HEK293 (cell line): ENCODE measurements around the gene FAM216A.
A peak's percentile ranks its signal among the peaks of the same experiment; 100 is the strongest.

Experiments
- BCL11A ChIP-seq: fragments of 450-650 bp; formaldehyde crosslinking; IDR thresholded peaks from 2 replicates; pipeline ENCODE4 v1.5.1; 2016; ENCODE audit warnings: low read depth, missing biosample characterization, missing genetic modification characterization
- CTCF ChIP-seq: fragments of 450-650 bp; formaldehyde crosslinking; IDR thresholded peaks from 2 replicates; pipeline ENCODE4 v1.5.1; 2016; ENCODE audit warnings: missing biosample characterization, missing genetic modification characterization
- INSM2 ChIP-seq: fragments of 450-650 bp; formaldehyde crosslinking; IDR thresholded peaks from 2 replicates; pipeline ENCODE4 v1.5.1; 2016; ENCODE audit warnings: missing biosample characterization, missing genetic modification characterization
- KLF1 ChIP-seq: fragments of 450-650 bp; formaldehyde crosslinking; IDR thresholded peaks from 2 replicates; pipeline ENCODE4 v1.5.1; 2016; ENCODE audit warnings: missing biosample characterization, missing genetic modification characterization
- KLF10 ChIP-seq: fragments of 450-650 bp; IDR thresholded peaks from 2 replicates; pipeline ENCODE4 v1.5.1; 2018; ENCODE audit warnings: missing biosample characterization, mild to moderate bottlenecking, missing genetic modification characterization
- PRDM4 ChIP-seq: fragments of 450-650 bp; formaldehyde crosslinking; IDR thresholded peaks from 2 replicates; pipeline ENCODE4 v1.5.1; 2017; ENCODE audit warnings: missing biosample characterization, missing genetic modification characterization
- RBAK ChIP-seq: fragments of 450-650 bp; formaldehyde crosslinking; IDR thresholded peaks from 2 replicates; pipeline ENCODE4 v1.5.1; 2016; ENCODE audit warnings: missing biosample characterization, missing genetic modification characterization
- SCRT2 ChIP-seq: fragments of 450-650 bp; formaldehyde crosslinking; IDR thresholded peaks from 2 replicates; pipeline ENCODE4 v1.5.1; 2016; ENCODE audit warnings: missing biosample characterization, missing genetic modification characterization
- ZBTB20 ChIP-seq: fragments of 450-650 bp; formaldehyde crosslinking; IDR thresholded peaks from 2 replicates; pipeline ENCODE4 v1.5.1; 2016; ENCODE audit warnings: missing biosample characterization, missing genetic modification characterization
- ZBTB8A ChIP-seq: fragments of 450-650 bp; formaldehyde crosslinking; IDR thresholded peaks from 2 replicates; pipeline ENCODE4 v1.5.1; 2016; ENCODE audit warnings: missing biosample characterization, missing genetic modification characterization
- ZFP41 ChIP-seq: fragments of 450-650 bp; formaldehyde crosslinking; IDR thresholded peaks from 2 replicates; pipeline ENCODE4 v1.5.1; 2016; ENCODE audit warnings: missing biosample characterization, missing genetic modification characterization, borderline replicate concordance
- ZNF148 ChIP-seq: fragments of 450-650 bp; formaldehyde crosslinking; IDR thresholded peaks from 2 replicates; pipeline ENCODE4 v1.5.0; 2017; ENCODE audit warnings: missing biosample characterization, missing genetic modification characterization, borderline replicate concordance
- ZNF18 ChIP-seq: fragments of 450-650 bp; formaldehyde crosslinking; IDR thresholded peaks from 2 replicates; pipeline ENCODE4 v1.5.1; 2016; ENCODE audit warnings: missing biosample characterization, missing genetic modification characterization
- ZNF184 ChIP-seq: fragments of 450-650 bp; IDR thresholded peaks from 2 replicates; pipeline ENCODE4 v1.5.1; 2018; ENCODE audit warnings: missing biosample characterization, mild to moderate bottlenecking, missing genetic modification characterization
- ZNF2 ChIP-seq: fragments of 450-650 bp; formaldehyde crosslinking; IDR thresholded peaks from 2 replicates; pipeline ENCODE4 v1.5.1; 2016; ENCODE audit warnings: missing biosample characterization, missing genetic modification characterization
- ZNF292 ChIP-seq: fragments of 450-650 bp; formaldehyde crosslinking; IDR thresholded peaks from 2 replicates; pipeline ENCODE4 v1.5.1; 2016; ENCODE audit warnings: low read depth, missing biosample characterization, missing genetic modification characterization, borderline replicate concordance
- ZNF37A ChIP-seq: fragments of 450-650 bp; IDR thresholded peaks from 2 replicates; pipeline ENCODE4 v1.5.1; 2018; ENCODE audit warnings: missing biosample characterization, missing genetic modification characterization
- ZNF394 ChIP-seq: fragments of 450-650 bp; formaldehyde crosslinking; IDR thresholded peaks from 2 replicates; pipeline ENCODE4 v1.5.1; 2016; ENCODE audit warnings: missing biosample characterization, missing genetic modification characterization, mild to moderate bottlenecking, moderate library complexity, borderline replicate concordance
- ZNF449 ChIP-seq: fragments of 450-650 bp; formaldehyde crosslinking; IDR thresholded peaks from 2 replicates; pipeline ENCODE4 v1.5.1; 2017; ENCODE audit warnings: missing biosample characterization, mild to moderate bottlenecking, missing genetic modification characterization, moderate library complexity
- ZNF514 ChIP-seq: fragments of 450-650 bp; formaldehyde crosslinking; IDR thresholded peaks from 2 replicates; pipeline ENCODE4 v1.5.1; 2016; ENCODE audit warnings: missing biosample characterization, missing genetic modification characterization
- ZNF555 ChIP-seq: fragments of 450-650 bp; formaldehyde crosslinking; conservative IDR thresholded peaks from 2 replicates; pipeline ENCODE4 v1.5.1; 2017; ENCODE audit warnings: missing biosample characterization, mild to moderate bottlenecking, missing genetic modification characterization, inconsistent platforms
- ZNF585B ChIP-seq: fragments of 450-650 bp; formaldehyde crosslinking; IDR thresholded peaks from 2 replicates; pipeline ENCODE4 v1.5.1; 2016; ENCODE audit warnings: missing biosample characterization, missing genetic modification characterization
- ZNF600 ChIP-seq: fragments of 450-650 bp; formaldehyde crosslinking; IDR thresholded peaks from 2 replicates; pipeline ENCODE4 v1.5.1; 2016; ENCODE audit warnings: missing biosample characterization, missing genetic modification characterization
- ZNF621 ChIP-seq: fragments of 450-650 bp; formaldehyde crosslinking; IDR thresholded peaks from 2 replicates; pipeline ENCODE4 v1.5.1; 2017; ENCODE audit warnings: missing biosample characterization, missing genetic modification characterization
- ZNF623 ChIP-seq: fragments of 450-650 bp; formaldehyde crosslinking; IDR thresholded peaks from 2 replicates; pipeline ENCODE4 v1.5.1; 2016; ENCODE audit warnings: missing biosample characterization, missing genetic modification characterization
- ZNF658 ChIP-seq: fragments of 450-650 bp; formaldehyde crosslinking; IDR thresholded peaks from 2 replicates; pipeline ENCODE4; 2016; ENCODE audit warnings: missing biosample characterization, missing genetic modification characterization
- ZNF670 ChIP-seq: fragments of 450-650 bp; formaldehyde crosslinking; IDR thresholded peaks from 2 replicates; pipeline ENCODE4 v1.5.1; 2016; ENCODE audit warnings: missing biosample characterization, missing genetic modification characterization, low read depth
- ZNF785 ChIP-seq: fragments of 450-650 bp; formaldehyde crosslinking; IDR thresholded peaks from 2 replicates; pipeline ENCODE4 v1.5.1; 2016; ENCODE audit warnings: missing biosample characterization, missing genetic modification characterization
- ZSCAN23 ChIP-seq: fragments of 450-650 bp; formaldehyde crosslinking; IDR thresholded peaks from 2 replicates; pipeline ENCODE4 v1.5.1; 2016; ENCODE audit warnings: missing biosample characterization, missing genetic modification characterization

FAM216A gene

GRCh38 chr12:110468214-110469048 is at the start of gene FAM216A, which contains the start of gene GPN3 (continued):
- TF ChIP-seq ZNF37A (tag by site-specific recombination) (no peak), BCL11A (tag by site-specific recombination) (peak; percentile 67), ZNF394 (peak; percentile 84; the same call in 1 of the 2 replicates), ZNF585B (tag by site-specific recombination) (no peak), ZNF555 (tag by site-specific recombination) (no peak), ZNF184 (tag by site-specific recombination) (no peak), ZNF449 (tag by site-specific recombination) (no peak), SCRT2 (tag by site-specific recombination) (no peak), PRDM4 (tag by site-specific recombination) (no peak; the same call in 1 of the 2 replicates), ZNF148 (no peak), ZBTB8A (tag by site-specific recombination) (peak; percentile 88), RBAK (tag by site-specific recombination) (no peak), ZNF621 (tag by site-specific recombination) (no peak), KLF10 (tag by site-specific recombination) (peak; percentile 99), ZNF18 (tag by site-specific recombination) (no peak), ZFP41 (tag by site-specific recombination) (no peak), ZBTB20 (tag by site-specific recombination) (peak; percentile 97), ZNF670 (tag by site-specific recombination) (no peak), CTCF (no peak), ZNF600 (tag by site-specific recombination) (peak; percentile 85), ZNF514 (no peak), INSM2 (tag by site-specific recombination) (no peak; the same call in 1 of the 2 replicates), ZNF2 (tag by site-specific recombination) (no peak), ZNF658 (no peak), ZNF623 (tag by site-specific recombination) (no peak; the same call in 1 of the 2 replicates), ZSCAN23 (peak; percentile 34; the same call in 1 of the 2 replicates), ZNF292 (tag by site-specific recombination) (no peak), KLF1 (no peak), ZNF785 (tag by site-specific recombination) (no peak)
